Astrocyte of the cerebellum (primary cell): ENCODE measurements around the gene HPSE2.

ENCODE experiments used
- DNase-seq: peaks from one replicate; pipeline ENCODE4 v3.0.0-alpha.2; 2011; ENCODE audit warnings: low read depth
- H3K4me3 ChIP-seq: 2 replicates; pipeline ENCODE4 v1.5.1; 2011; ENCODE audit warnings: mild to moderate bottlenecking, low read depth, low read length, moderate library complexity
- CTCF ChIP-seq: IDR thresholded peaks from 2 replicates; pipeline ENCODE4 v1.5.1; 2012; ENCODE audit warnings: low read length, low read depth, moderate library complexity, mild to moderate bottlenecking; ENCODE audit errors: missing control alignments
- in situ Hi-C: cut with HindIII; loops from 2 replicates; pipeline ENCODE4 v1.10.0; 2017; ENCODE audit warnings: low sequenced_read_pairs

The HPSE2 gene

GRCh38 chr10:99123851-99124250 is 111.8 kb downstream of the HPSE2 start:
- DNase-seq = no peak
- no peak overlapping the region for H3K4me3 ChIP-seq
- in situ Hi-C loops = no loop called here
- no peak for TF ChIP-seq CTCF

- TF ChIP-seq CTCF = no peak
- no peak overlapping the region for H3K4me3 ChIP-seq
- no peak for DNase-seq
- in situ Hi-C loops = no loop called here
These were observed 112.3 kb downstream of the HPSE2 start for GRCh38 chr10:99123336-99123735.

DNA sequence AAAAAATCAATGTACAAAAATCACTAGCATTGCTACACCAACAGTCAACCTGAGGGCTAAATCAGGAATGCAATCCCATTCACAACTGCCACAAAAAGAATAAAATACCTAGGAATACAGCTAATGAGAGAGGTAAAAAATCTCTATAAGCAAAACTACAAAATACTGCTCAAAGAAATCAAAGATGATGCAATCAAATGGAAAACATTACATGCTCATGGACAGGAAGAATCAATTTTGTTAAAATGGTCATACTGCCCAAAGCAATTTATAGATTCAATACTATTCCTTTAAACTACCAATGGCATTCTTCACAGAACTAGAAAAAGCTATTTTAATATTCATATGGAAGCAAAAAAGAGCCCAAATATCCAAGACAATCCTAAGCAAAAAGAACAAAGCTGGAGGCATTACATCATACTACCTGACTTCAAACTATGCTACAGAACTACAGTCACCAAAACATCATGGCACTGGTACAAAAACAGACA is 116.3 kb downstream of the HPSE2 start:
- TF ChIP-seq CTCF = no peak
- H3K4me3 ChIP-seq = no peak overlapping the region
- DNase-seq = no peak
- in situ Hi-C loops = no loop called here

DNA sequence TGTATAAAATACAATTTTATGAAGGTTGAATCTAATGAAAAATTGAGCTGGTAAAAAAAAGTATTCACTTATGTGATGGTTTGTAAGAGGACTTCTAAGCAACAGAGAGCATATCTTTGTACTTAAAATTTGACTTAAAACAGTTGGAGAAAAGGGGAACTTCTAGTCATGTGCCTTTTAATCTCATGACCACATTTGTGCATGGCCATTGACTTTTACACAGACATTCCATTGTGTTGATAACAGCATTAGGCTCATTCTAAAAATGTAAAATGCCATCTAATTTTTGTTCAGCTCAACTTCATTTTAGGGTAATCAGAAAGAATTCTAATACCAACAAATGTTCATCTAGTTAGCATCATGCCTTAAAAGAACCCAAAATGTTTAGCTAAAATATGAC is 119.9 kb downstream of the HPSE2 start:
- no peak for DNase-seq
- TF ChIP-seq CTCF = no peak
- H3K4me3 ChIP-seq = no peak overlapping the region
- in situ Hi-C loops = no loop called here

GRCh38 chr10:99085358-99085757 is 150.3 kb downstream of the HPSE2 start:
- in situ Hi-C loops = no loop called here
- TF ChIP-seq CTCF = no peak
- DNase-seq = no peak
- H3K4me3 ChIP-seq = no peak overlapping the region

- no peak for TF ChIP-seq CTCF
- no peak for DNase-seq
- no peak overlapping the region for H3K4me3 ChIP-seq
- in situ Hi-C loops = no loop called here
These were observed 151.5 kb downstream of the HPSE2 start for GRCh38 chr10:99084161-99084560.
